Forelimb muscle (tissue), 1 donor: ENCODE measurements around the gene C18orf32. TPM values are rescaled to one million over a fixed set of nuclear protein-coding genes. Genes with fewer than 3 reads are reported as not detected.

Experiments
- polyA plus RNA-seq: library from polyadenylated mRNA; unstranded; fragments of 120-200 nt; gene quantifications from one replicate; pipeline ENCODE4 v1.2.1, GENCODE V29; 2013; ENCODE audit not compliant: insufficient read length

Gene C18orf32
- polyA plus RNA-seq, 1 donor = 13.3 TPM

Other genes starting within 250 kb of the C18orf32 start
- gene DYM, start 26.6 kb downstream of the C18orf32 start, polyA plus RNA-seq = 61.9 TPM
- 2,707 TPM for gene RPL17, start 5.2 kb upstream of the C18orf32 start, polyA plus RNA-seq
- gene LIPG, start 74.8 kb upstream of the C18orf32 start, polyA plus RNA-seq = 4.4 TPM